GM23338 (cell line): ENCODE data around the gene LTB4R. TPM values are rescaled to one million over a fixed set of nuclear protein-coding genes. Genes with fewer than 3 reads are reported as not detected.

ENCODE experiments used
- ATAC-seq: fragments of 200-7000 bp; cut with Tn5 transposase; 3 replicates; pipeline ENCODE4 v1.9.1; 2020
- DNase-seq: peaks from one replicate; pipeline ENCODE4 v3.0.0-alpha.2; 2015; ENCODE audit warnings: low spot score
- H2AFZ ChIP-seq: fragments of 200-600 bp; sonication (generic); 2 replicates; pipeline ENCODE4 v1.8.0; 2016; ENCODE audit warnings: antibody characterized with exemption, mild to moderate bottlenecking, moderate library complexity
- H3F3A ChIP-seq: fragments of 200-600 bp; sonication (generic); replicated peaks from 2 replicates; pipeline ENCODE4 v1.8.0; 2017; ENCODE audit warnings: antibody characterized with exemption, mixed run types, low read depth
- H3K27ac ChIP-seq: fragments of 200-600 bp; sonication (generic); 2 replicates; pipeline ENCODE4 v1.6.1; 2016; ENCODE audit warnings: low read depth
- H3K27me3 ChIP-seq: fragments of 200-600 bp; sonication (generic); 2 replicates; pipeline ENCODE4 v1.8.0; 2016; ENCODE audit warnings: mild to moderate bottlenecking, mixed run types, moderate library complexity; ENCODE audit not compliant: insufficient read depth
- H3K36me3 ChIP-seq: fragments of 200-600 bp; sonication (generic); 2 replicates; pipeline ENCODE4 v1.8.0; 2016; ENCODE audit warnings: mild to moderate bottlenecking; ENCODE audit not compliant: insufficient read depth
- H3K4me1 ChIP-seq: fragments of 200-600 bp; sonication (generic); 2 replicates; pipeline ENCODE4 v1.8.0; 2016; ENCODE audit warnings: mild to moderate bottlenecking, moderate library complexity; ENCODE audit not compliant: insufficient read depth
- H3K4me2 ChIP-seq: fragments of 200-600 bp; sonication (generic); 2 replicates; pipeline ENCODE4 v1.7.1; 2017; ENCODE audit warnings: mixed run types
- H3K4me3 ChIP-seq: fragments of 200-600 bp; sonication (generic); 2 replicates; pipeline ENCODE4 v1.6.1; 2016; ENCODE audit warnings: mixed run types
- H3K79me2 ChIP-seq: fragments of 200-600 bp; sonication (generic); replicated peaks from 2 replicates; pipeline ENCODE4 v1.8.0; 2017; ENCODE audit warnings: mild to moderate bottlenecking; ENCODE audit not compliant: insufficient read depth
- H3K9me2 ChIP-seq: fragments of 200-600 bp; sonication (generic); 2 replicates; pipeline ENCODE4 v1.8.0; 2017; ENCODE audit not compliant: insufficient read depth
- H4K20me1 ChIP-seq: fragments of 200-600 bp; sonication (generic); replicated peaks from 2 replicates; pipeline ENCODE4 v1.8.0; 2017; ENCODE audit warnings: mild to moderate bottlenecking; ENCODE audit not compliant: insufficient read depth
- H3K27ac Mint-ChIP-seq: 2 replicates; pipeline ENCODE4 v1.8.0; 2020; ENCODE audit warnings: inconsistent platforms, mild to moderate bottlenecking, moderate library complexity, mixed read lengths
- H3K27me3 Mint-ChIP-seq: 3 replicates; pipeline ENCODE4 v1.8.0; 2022; ENCODE audit warnings: low read depth, mild to moderate bottlenecking, moderate library complexity, mixed read lengths, inconsistent platforms; ENCODE audit not compliant: insufficient read depth, poor library complexity
- H3K36me3 Mint-ChIP-seq: 3 replicates; pipeline ENCODE4 v1.8.0; 2021; ENCODE audit warnings: low read depth, mild to moderate bottlenecking, inconsistent platforms, moderate library complexity, mixed read lengths
- H3K4me1 Mint-ChIP-seq: 3 replicates; pipeline ENCODE4 v1.8.0; 2020; ENCODE audit warnings: mild to moderate bottlenecking, inconsistent platforms, mixed read lengths
- H3K4me3 Mint-ChIP-seq: 3 replicates; pipeline ENCODE4 v1.8.0; 2021; ENCODE audit warnings: moderate library complexity, mild to moderate bottlenecking, inconsistent platforms, mixed read lengths
- H3K9me3 Mint-ChIP-seq: 3 replicates; pipeline ENCODE4 v1.8.0; 2020; ENCODE audit warnings: moderate library complexity, mild to moderate bottlenecking, inconsistent platforms, mixed read lengths
- CREB1 ChIP-seq: fragments of 250-450 bp; sonication (Bioruptor Pico); IDR thresholded peaks from 2 replicates; pipeline ENCODE4 v1.5.0; 2020; ENCODE audit warnings: low read depth, mild to moderate bottlenecking, moderate library complexity
- EZH2 ChIP-seq: fragments of 200-600 bp; sonication (generic); IDR thresholded peaks from one replicate; pipeline ENCODE4 v1.8.0; 2017; ENCODE audit warnings: antibody characterized with exemption, mild to moderate bottlenecking, low read depth; ENCODE audit not compliant: unreplicated experiment
- EZH2phosphoT487 ChIP-seq: fragments of 200-600 bp; sonication (generic); IDR thresholded peaks from one replicate; pipeline ENCODE4 v1.8.1; 2018; ENCODE audit warnings: antibody characterized with exemption; ENCODE audit not compliant: unreplicated experiment
- JUNB ChIP-seq: IDR thresholded peaks from one replicate; pipeline ENCODE4 v1.6.1; 2016; ENCODE audit warnings: antibody characterized with exemption; ENCODE audit not compliant: unreplicated experiment
- NANOG ChIP-seq: IDR thresholded peaks from 2 replicates; pipeline ENCODE4 v1.6.1; 2016; ENCODE audit warnings: antibody characterized with exemption, borderline replicate concordance
- POLR2AphosphoS5 ChIP-seq: IDR thresholded peaks from 2 replicates; pipeline ENCODE4 v1.6.1; 2016; ENCODE audit warnings: antibody characterized with exemption, low read depth
- REST ChIP-seq: IDR thresholded peaks from one replicate; pipeline ENCODE4 v1.6.1; 2018; ENCODE audit warnings: antibody characterized with exemption; ENCODE audit not compliant: unreplicated experiment
- STAT1 ChIP-seq: IDR thresholded peaks from one replicate; pipeline ENCODE4 v1.6.1; 2016; ENCODE audit warnings: antibody characterized with exemption; ENCODE audit not compliant: unreplicated experiment
- ZNF114 ChIP-seq: fragments of 250-450 bp; sonication (Bioruptor Pico); IDR thresholded peaks from 2 replicates; pipeline ENCODE4 v1.5.0; 2020; ENCODE audit warnings: mild to moderate bottlenecking, moderate library complexity
- ZNF331 ChIP-seq: fragments of 250-450 bp; sonication (Bioruptor Pico); IDR thresholded peaks from 2 replicates; pipeline ENCODE4 v1.5.0; 2020; ENCODE audit warnings: low read depth, mild to moderate bottlenecking, moderate library complexity
- polyA plus RNA-seq: library from polyadenylated mRNA; unstranded; fragments of >200 nt; fragmentation: Nextera tagmentation; extraction: Ambion mirVana; gene quantifications from 2 replicates; pipeline ENCODE4 v1.2.1, GENCODE V29; 2016
- total RNA-seq: library from RNA; depleted of rRNA; stranded (reverse); fragments of >200 nt; shearing (Covaris generic); gene quantifications from 2 replicates; pipeline ENCODE4 v1.2.3, GENCODE V29; 2014
- TF ChIP-seq, protein P1 (sequence below), 2 experiments: fragments of 200-600 bp in 1 of 2; sonication (generic) in 1 of 2; conservative IDR thresholded peaks; 2 replicates each; pipeline versions ENCODE4 v1.5.1 to v1.6.1; 2016 to 2017; ENCODE audit warnings: antibody characterized with exemption in 2 of 2, low read depth in 2 of 2, mild to moderate bottlenecking in 2 of 2, moderate library complexity in 1 of 2
- TF ChIP-seq, protein P2 (sequence below): fragments of 250-450 bp; sonication (Bioruptor Pico); IDR thresholded peaks from 2 replicates; pipeline ENCODE4 v1.5.0; 2020; ENCODE audit warnings: mild to moderate bottlenecking, moderate library complexity
- TF ChIP-seq, protein P3 (sequence below): IDR thresholded peaks from 2 replicates; pipeline ENCODE4 v1.6.1; 2016; ENCODE audit warnings: antibody characterized with exemption

LTB4R gene
- total and polyA plus RNA-seq, 2 experiments from 2014 or later, result 2.1 to 4.7 TPM

DNA sequence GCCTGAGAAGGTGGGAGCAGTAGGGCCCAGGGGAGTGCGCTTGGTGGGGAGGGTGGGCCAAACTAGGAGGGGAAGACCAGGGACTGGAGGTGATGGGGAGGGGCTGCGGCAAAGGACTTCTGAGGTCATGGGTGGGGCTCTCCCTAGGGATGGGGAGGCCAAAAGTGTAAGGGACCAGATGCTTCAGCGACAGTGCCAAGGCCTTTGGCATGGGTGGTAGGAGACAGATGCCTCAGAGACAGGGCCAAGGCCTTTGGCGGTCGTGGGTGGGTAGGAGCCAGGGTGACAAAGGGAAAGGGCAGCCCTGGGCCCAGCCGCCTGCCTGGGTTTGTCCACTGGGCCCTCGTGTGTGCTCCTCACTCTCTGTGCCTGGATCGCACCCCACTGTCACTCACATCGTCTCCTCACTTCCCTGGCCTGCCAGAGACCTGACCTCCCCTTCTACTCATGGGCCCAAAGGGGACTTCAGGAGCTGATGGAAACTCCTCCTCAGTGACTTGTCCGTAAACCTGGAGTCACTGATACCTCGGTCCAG lies 26.7 kb upstream of the LTB4R start:
- no peaks in the 10 kb centered on the region for H3K9me3 Mint-ChIP-seq
- TF ChIP-seq CREB1 (CRISPR knock-in tag) (no peak), EZH2phosphoT487 (no peak), NANOG (no peak), POLR2AphosphoS5 (no peak), ZNF114 (CRISPR knock-in tag) (no peak), REST (no peak), STAT1 (no peak), ZNF331 (CRISPR knock-in tag) (no peak), JUNB (no peak), EZH2 (no peak)
- TF ChIP-seq, protein P1, sequence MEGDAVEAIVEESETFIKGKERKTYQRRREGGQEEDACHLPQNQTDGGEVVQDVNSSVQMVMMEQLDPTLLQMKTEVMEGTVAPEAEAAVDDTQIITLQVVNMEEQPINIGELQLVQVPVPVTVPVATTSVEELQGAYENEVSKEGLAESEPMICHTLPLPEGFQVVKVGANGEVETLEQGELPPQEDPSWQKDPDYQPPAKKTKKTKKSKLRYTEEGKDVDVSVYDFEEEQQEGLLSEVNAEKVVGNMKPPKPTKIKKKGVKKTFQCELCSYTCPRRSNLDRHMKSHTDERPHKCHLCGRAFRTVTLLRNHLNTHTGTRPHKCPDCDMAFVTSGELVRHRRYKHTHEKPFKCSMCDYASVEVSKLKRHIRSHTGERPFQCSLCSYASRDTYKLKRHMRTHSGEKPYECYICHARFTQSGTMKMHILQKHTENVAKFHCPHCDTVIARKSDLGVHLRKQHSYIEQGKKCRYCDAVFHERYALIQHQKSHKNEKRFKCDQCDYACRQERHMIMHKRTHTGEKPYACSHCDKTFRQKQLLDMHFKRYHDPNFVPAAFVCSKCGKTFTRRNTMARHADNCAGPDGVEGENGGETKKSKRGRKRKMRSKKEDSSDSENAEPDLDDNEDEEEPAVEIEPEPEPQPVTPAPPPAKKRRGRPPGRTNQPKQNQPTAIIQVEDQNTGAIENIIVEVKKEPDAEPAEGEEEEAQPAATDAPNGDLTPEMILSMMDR (conservative IDR thresholded peaks at IDR 0.05; ENCODE audit: low read depth in 2 of 2), result no peak
- TF ChIP-seq, protein P2, sequence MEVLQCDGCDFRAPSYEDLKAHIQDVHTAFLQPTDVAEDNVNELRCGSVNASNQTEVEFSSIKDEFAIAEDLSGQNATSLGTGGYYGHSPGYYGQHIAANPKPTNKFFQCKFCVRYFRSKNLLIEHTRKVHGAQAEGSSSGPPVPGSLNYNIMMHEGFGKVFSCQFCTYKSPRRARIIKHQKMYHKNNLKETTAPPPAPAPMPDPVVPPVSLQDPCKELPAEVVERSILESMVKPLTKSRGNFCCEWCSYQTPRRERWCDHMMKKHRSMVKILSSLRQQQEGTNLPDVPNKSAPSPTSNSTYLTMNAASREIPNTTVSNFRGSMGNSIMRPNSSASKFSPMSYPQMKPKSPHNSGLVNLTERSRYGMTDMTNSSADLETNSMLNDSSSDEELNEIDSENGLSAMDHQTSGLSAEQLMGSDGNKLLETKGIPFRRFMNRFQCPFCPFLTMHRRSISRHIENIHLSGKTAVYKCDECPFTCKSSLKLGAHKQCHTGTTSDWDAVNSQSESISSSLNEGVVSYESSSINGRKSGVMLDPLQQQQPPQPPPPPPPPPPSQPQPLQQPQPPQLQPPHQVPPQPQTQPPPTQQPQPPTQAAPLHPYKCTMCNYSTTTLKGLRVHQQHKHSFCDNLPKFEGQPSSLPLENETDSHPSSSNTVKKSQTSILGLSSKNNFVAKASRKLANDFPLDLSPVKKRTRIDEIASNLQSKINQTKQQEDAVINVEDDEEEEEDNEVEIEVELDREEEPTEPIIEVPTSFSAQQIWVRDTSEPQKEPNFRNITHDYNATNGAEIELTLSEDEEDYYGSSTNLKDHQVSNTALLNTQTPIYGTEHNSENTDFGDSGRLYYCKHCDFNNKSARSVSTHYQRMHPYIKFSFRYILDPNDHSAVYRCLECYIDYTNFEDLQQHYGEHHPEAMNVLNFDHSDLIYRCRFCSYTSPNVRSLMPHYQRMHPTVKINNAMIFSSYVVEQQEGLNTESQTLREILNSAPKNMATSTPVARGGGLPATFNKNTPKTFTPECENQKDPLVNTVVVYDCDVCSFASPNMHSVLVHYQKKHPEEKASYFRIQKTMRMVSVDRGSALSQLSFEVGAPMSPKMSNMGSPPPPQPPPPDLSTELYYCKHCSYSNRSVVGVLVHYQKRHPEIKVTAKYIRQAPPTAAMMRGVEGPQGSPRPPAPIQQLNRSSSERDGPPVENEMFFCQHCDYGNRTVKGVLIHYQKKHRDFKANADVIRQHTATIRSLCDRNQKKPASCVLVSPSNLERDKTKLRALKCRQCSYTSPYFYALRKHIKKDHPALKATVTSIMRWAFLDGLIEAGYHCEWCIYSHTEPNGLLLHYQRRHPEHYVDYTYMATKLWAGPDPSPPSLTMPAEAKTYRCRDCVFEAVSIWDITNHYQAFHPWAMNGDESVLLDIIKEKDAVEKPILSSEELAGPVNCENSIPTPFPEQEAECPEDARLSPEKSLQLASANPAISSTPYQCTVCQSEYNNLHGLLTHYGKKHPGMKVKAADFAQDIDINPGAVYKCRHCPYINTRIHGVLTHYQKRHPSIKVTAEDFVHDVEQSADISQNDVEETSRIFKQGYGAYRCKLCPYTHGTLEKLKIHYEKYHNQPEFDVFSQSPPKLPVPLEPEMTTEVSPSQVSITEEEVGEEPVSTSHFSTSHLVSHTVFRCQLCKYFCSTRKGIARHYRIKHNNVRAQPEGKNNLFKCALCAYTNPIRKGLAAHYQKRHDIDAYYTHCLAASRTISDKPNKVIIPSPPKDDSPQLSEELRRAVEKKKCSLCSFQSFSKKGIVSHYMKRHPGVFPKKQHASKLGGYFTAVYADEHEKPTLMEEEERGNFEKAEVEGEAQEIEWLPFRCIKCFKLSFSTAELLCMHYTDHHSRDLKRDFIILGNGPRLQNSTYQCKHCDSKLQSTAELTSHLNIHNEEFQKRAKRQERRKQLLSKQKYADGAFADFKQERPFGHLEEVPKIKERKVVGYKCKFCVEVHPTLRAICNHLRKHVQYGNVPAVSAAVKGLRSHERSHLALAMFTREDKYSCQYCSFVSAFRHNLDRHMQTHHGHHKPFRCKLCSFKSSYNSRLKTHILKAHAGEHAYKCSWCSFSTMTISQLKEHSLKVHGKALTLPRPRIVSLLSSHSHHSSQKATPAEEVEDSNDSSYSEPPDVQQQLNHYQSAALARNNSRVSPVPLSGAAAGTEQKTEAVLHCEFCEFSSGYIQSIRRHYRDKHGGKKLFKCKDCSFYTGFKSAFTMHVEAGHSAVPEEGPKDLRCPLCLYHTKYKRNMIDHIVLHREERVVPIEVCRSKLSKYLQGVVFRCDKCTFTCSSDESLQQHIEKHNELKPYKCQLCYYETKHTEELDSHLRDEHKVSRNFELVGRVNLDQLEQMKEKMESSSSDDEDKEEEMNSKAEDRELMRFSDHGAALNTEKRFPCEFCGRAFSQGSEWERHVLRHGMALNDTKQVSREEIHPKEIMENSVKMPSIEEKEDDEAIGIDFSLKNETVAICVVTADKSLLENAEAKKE, result no peak
- TF ChIP-seq, protein P3, sequence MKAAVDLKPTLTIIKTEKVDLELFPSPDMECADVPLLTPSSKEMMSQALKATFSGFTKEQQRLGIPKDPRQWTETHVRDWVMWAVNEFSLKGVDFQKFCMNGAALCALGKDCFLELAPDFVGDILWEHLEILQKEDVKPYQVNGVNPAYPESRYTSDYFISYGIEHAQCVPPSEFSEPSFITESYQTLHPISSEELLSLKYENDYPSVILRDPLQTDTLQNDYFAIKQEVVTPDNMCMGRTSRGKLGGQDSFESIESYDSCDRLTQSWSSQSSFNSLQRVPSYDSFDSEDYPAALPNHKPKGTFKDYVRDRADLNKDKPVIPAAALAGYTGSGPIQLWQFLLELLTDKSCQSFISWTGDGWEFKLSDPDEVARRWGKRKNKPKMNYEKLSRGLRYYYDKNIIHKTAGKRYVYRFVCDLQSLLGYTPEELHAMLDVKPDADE, result no peak
- H3K79me2 ChIP-seq, result no peaks in the 10 kb centered on the region

More for the DNA sequence above, 26.7 kb upstream of the LTB4R start:
- H2AFZ ChIP-seq, result no peak overlapping the region
- no peaks in the 10 kb centered on the region for H3K4me1 ChIP-seq
- no peaks in the 10 kb centered on the region for H3K9me2 ChIP-seq
- no peak overlapping the region for H3K4me3 ChIP-seq
- Mint-ChIP-seq H3K36me3 (no peaks in the 10 kb centered on the region; the same call in 2 of the 3 replicates), H3K27me3 (peaks cover 14% of the 10 kb centered on the region), H3K27ac (no peak overlapping the region), H3K4me3 (no peak overlapping the region; the same call in 2 of the 3 replicates), H3K4me1 (no peaks in the 10 kb centered on the region; the same call in 2 of the 3 replicates)
- H3K36me3 ChIP-seq, result no peaks in the 10 kb centered on the region
- ATAC-seq, result no peak
- no peak overlapping the region for H3K4me2 ChIP-seq
- H3K27me3 ChIP-seq, result no peaks in the 10 kb centered on the region
- DNase-seq, result no peak
- H4K20me1 ChIP-seq, result no peaks in the 10 kb centered on the region; the same call in 1 of the 2 replicates
- no peaks in the 10 kb centered on the region for H3F3A ChIP-seq
- H3K27ac ChIP-seq, result no peak overlapping the region
